ENCODE data around the gene TRANK1.
"Not testable (repeated sequence)": the region's sequence is repeated elsewhere in the genome, so short reads cannot be mapped to it uniquely, and the experiment has no call there.

The TRANK1 gene

DNA sequence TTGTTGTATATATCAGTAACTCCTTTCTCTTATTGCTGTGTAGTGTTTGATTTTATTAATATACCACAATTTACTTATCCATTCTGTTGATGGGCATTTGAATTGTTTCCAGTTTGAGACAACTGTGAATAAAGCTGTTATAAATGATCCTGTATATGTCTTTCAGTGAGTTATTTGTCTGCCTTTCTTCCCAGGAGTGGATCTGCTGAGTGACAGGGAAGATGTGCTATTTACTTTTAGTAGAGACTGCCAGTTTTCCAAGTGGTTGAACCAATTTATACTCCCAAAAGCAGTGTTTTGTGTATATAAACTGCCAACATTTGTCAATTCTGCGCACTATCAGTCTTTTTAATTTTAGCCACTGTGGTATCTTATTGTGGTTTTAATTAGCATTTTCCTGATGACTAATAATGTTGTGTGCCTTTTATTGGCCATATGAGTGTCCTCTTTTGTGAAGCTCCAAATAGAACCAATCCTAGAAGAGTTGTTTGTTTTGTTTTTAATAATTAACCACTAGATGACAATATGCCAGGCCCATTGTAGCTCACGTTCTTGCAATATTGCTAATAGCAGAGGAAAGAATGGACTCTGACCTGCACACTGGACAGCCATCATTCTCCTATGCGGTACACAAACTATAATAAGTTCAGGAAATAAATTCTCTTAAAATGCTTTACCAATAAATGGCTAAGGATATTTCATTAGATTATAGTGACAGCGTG lies 25.3 kb downstream of the TRANK1 start:
- DNase-seq (ENCODE audit: low spot score): peak; percentile 48

DNA sequence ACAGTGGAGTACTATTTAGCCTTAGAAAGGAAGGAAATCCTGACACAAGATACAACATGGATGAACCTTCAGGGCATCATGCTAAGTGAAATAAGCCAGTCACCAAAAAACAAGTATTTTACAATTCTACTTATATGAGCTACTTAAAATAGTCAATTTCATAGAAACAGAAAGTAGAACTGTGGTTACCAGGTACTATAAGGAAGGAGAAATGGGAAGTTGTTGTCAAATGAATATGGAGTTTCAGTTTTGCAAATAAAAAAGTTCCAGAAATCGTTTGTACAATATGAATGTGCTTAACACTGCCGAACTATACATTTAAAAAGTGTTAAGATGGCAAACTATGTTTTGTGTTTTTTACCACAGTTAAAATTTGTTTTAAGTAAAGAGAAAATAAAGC lies 26.8 kb downstream of the TRANK1 start:
- DNase-seq (ENCODE audit: low spot score): no peak

DNA sequence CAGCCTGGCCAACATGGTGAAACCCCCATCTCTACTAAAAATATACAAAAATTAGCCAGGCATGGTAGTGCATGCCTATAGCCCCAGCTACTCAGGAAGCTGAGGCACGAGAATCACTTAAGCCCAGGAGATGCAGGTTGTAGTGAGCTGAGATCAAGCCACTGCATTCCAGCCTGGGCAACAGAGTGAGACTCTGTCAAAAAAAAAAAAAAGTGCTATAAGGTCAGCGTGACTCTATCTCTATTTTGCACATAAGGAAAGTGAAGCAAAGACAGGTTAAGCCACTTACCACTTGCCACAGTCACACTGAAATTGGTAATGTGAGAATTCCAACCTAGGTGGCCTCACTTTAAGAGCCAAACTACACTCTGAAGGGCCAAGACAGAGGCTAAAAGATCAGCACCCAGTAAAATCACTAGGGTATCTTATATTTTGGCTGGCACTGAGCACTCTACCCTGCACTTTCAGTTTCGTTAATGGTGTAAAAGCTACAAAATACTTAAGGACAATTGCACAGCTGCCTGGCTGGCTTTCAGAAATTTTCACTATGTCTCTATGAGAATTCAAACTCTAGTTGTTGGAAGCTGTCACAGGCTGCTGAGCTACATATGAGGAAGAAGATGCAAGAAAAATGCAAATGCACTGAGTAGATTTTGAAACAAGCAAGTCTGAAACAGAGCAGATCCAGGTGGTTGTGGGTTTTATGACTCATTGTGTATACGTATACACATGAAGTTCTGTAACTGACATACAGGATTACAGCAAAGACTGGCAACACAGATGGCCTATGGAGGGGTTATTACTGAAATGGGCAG lies 32.7 kb downstream of the TRANK1 start:
- DNase-seq (ENCODE audit: low spot score): no peak

GRCh38 chr3:36909666-36910065 lies 35.2 kb downstream of the TRANK1 start:
- DNase-seq (ENCODE audit: low spot score): no peak

- no peak for DNase-seq (ENCODE audit: low spot score)
Observed at GRCh38 chr3:36909181-36909580, 35.7 kb downstream of the TRANK1 start.

- no peak for DNase-seq (ENCODE audit: low spot score)
Observed at GRCh38 chr3:36908647-36909180, 36.1 kb downstream of the TRANK1 start.

DNA sequence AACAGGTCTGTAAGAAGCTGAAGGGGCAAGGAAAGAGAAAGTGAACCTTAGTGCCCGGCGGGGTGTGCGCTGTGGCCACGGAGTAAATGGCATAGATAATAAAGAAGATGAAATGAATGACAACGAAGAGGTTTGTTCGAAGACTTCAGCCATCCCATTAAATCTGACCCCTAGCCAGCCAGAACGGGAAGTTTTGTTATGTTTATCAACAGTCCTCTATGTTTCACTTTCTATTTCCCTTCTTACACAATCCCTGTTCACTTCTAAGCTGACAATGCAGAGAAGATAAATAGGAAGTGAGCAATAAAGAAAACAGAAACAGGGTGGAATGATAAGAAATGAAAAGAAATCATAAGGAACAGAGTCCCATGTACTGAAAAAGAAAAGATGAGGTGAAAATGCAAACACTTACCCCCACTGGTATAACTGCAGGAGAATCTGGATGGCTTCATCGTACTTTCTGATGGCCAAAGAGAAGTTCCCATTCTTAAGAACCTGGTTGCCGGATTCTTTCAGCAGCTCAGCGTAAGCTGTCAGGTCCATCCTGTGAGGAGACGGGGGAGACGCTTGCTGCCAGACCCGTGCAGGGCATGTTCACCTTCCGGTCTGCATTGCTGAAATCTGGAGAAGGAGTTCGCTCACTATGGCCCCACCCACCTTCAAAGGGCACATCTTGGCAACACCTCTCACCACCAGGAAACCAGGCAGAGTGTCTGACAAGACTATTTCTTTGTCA lies 36.8 kb downstream of the TRANK1 start:
- DNase-seq (ENCODE audit: low spot score): no peak

- DNase-seq (ENCODE audit: low spot score): no peak
Observed at GRCh38 chr3:36906504-36907149, 38.2 kb downstream of the TRANK1 start.

- no peak for DNase-seq (ENCODE audit: low spot score)
Observed at GRCh38 chr3:36905545-36905944, 39.3 kb downstream of the TRANK1 start.

- DNase-seq (ENCODE audit: low spot score): peak; percentile 40
Observed at GRCh38 chr3:36904641-36905040, 40.2 kb downstream of the TRANK1 start.

GRCh38 chr3:36904065-36904464 lies 40.8 kb downstream of the TRANK1 start:
- DNase-seq (ENCODE audit: low spot score): not testable (repeated sequence)

GRCh38 chr3:36903119-36903882 lies 41.6 kb downstream of the TRANK1 start:
- DNase-seq (ENCODE audit: low spot score): no peak

GRCh38 chr3:36901588-36901987 lies 43.3 kb downstream of the TRANK1 start:
- DNase-seq (ENCODE audit: low spot score): no peak

DNA sequence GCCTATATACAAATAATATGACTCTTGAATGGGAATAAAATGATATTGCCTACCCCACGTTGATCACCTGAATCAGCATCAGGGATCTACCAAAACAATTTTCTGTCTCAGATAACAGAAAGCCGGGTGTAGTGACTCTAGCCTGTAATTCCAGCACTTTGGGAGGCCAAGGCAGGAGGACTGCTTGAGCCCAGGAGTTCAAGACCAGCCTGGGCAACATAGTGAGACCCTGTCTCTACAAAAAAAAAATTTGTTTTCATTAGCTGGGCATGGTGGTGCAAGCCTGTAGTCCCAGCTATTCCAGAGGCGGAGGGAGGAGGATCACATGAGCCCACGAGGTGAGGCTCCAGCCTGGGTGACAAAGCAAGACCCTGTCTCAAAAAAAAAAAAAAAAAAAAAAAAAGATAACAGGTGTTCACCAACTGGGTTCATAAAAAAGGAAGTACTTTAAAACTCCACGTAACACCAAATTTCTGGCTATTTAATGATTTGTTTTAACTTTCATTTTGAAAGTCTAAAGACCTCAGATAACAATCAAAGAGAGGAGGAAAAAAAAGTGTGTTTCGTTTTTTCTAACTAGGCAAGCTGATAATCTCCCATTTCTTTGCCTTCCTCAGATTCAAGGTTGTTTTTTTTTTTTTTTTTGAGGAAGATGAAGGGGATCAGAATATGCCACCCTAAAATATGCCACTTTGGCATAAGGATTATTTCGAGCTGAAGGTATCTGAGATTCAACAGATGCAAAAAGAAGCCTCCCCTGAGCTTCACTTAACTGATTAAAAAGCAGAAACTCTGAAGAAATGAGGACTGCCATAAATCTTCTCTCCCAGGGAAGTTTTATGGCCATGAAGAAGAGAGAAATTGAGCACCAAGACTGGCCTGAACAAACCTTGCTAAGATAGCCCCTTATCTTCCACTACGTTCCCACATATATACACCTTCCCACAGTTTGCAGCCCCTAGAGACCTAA lies 44.1 kb downstream of the TRANK1 start:
- no peak for DNase-seq (ENCODE audit: low spot score)

DNA sequence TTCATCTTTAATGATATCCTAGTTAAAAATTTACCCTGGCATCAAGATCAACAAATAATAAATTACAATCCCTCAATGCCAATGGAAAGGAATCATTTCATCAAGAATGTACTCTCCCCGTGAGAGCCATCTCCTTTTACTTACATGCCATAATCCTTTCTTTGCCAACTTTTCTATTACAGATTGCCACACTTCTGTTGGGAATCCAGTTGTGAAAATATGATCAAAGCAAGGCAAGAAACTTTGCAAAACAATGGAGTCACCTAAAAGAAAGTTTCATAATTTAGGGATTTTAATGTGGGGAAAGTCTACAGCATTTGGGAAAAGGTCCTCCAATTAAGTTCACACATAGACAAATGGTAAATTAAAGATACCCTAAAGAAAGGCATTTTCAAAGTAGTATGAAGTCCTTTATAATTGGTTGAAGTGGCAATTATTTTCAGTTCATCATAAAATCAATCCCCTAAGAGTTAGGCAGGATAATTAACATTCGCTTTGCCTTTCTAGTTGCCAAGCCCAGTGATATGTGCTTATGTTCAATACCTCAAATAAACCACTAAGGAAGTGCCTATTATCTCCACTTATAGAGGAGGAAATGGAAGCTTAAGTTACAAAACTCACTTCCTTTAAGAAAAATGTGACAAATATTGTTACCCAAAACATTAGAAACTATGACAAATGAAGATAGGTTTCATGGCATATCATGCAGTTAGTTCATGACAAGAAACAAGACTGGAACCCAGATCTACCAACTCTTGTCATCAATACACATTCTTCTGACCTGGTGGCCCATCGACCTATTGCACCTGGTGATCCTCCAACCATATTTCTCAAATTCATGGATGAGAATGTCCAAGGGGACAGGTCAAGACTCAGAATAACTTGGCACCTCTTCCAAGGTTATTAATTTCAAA lies 49.1 kb downstream of the TRANK1 start:
- no peak for DNase-seq (ENCODE audit: low spot score)

- no peak for DNase-seq (ENCODE audit: low spot score)
Observed at GRCh38 chr3:36894914-36895313, 49.9 kb downstream of the TRANK1 start.

DNA sequence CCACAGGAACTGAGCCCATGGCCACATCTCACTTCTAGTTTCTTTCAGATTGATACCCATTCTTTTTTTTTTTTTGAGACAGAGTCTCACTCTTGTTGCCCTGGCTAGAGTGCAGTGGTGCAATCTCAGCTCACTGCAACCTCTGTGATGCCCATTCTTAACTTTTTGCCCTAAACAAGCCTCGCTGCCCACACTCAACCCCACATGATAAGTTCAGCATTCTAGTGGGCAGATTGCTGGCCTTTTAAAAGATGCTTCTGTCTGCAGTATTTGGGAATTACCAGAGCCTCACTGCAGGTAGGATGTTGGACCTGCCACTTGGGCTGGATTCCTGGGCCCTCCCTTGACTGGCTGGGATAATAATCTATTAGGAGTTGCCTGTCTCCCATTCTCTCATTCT lies 51.0 kb downstream of the TRANK1 start:
- no peak for DNase-seq (ENCODE audit: low spot score)

DNA sequence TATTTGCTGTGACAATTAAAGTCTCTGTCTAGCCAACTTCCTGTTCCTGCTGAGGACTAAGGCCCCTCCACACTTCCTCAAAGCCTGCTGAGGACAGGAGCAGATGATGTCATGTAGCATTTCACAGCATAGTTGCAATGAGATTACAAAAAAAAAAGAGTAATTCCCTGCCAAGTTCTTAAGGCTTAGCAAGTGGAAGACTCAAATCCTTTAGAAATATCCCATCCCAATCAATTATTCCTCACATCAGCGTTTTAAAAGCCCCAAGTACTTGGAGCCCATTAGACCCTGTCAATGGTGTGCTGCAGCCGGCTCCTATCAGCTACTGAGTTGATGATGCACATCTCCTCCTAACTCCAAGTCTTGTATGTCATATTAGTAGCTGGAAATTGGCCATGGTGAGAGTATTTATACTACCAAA lies 51.7 kb downstream of the TRANK1 start:
- no peak for DNase-seq (ENCODE audit: low spot score)
